ENCODE measurements around the gene CTSV. TPM values are rescaled to one million over a fixed set of nuclear protein-coding genes. Genes with fewer than 3 reads are reported as not detected.

CTSV gene
- total and polyA plus RNA-seq, 10 of the 15 experiments (the other 5 are each of a cell fraction or from before 2014, with no cell fraction given), result 0.10 to 0.51 (median 0.19) TPM; not detected in 1

Other genes with a start within 250 kb of the CTSV start
- 4.2 and 5.1 TPM in 2 replicates for gene ZNF782, start 184.6 kb downstream of the CTSV start, total RNA-seq (2014; rRNA removed)
- 7.8 and 9.0 TPM in 2 replicates for gene ZNF782, start 184.6 kb downstream of the CTSV start, total RNA-seq (2014; rRNA removed; fragmentation: Illumina TruSeq; extraction: Trizol)
- 5.9 and 6.2 TPM in 2 replicates for gene ZNF782, start 184.6 kb downstream of the CTSV start, total RNA-seq (2021)
- gene ZNF782, start 184.6 kb downstream of the CTSV start, polyA plus RNA-seq (2011; rRNA removed), result 4.8 and 5.7 TPM in 2 replicates
- 5.1 and 5.6 TPM in 2 replicates for gene ZNF782, start 184.6 kb downstream of the CTSV start, polyA plus RNA-seq (2014; fragmentation: Illumina TruSeq; extraction: Trizol)
- gene ZNF782, start 184.6 kb downstream of the CTSV start, polyA plus RNA-seq (2014; fragmentation: Nextera tagmentation; extraction: Ambion mirVana), result under 1 TPM; 0.55 to 0.82 TPM
- 3.4 and 4.7 TPM in 2 replicates for gene ZNF782, start 184.6 kb downstream of the CTSV start, polyA plus RNA-seq (2014; rRNA removed)
- gene ZNF782, start 184.6 kb downstream of the CTSV start, polyA plus RNA-seq (2016; fragmentation: Nextera tagmentation; extraction: Ambion mirVana), result 1 to 10 TPM; 1.1 to 4.1 TPM
- gene NUTM2G, start 110.3 kb downstream of the CTSV start, total RNA-seq (2014; rRNA removed), result not detected in 2 replicates
- gene NUTM2G, start 110.3 kb downstream of the CTSV start, total RNA-seq (2014; rRNA removed; fragmentation: Illumina TruSeq; extraction: Trizol), result not detected in 2 replicates
- gene NUTM2G, start 110.3 kb downstream of the CTSV start, total RNA-seq (2021), result not detected in 2 replicates
- gene NUTM2G, start 110.3 kb downstream of the CTSV start, polyA plus RNA-seq (2011; rRNA removed), result not detected in 2 replicates
- gene NUTM2G, start 110.3 kb downstream of the CTSV start, polyA plus RNA-seq (2014; fragmentation: Illumina TruSeq; extraction: Trizol), result not detected in 2 replicates
- gene NUTM2G, start 110.3 kb downstream of the CTSV start, polyA plus RNA-seq (2014; fragmentation: Nextera tagmentation; extraction: Ambion mirVana), result under 1 TPM in 1 of 2 experiments, not detected in 1; 0.03 TPM
- gene NUTM2G, start 110.3 kb downstream of the CTSV start, polyA plus RNA-seq (2014; rRNA removed), result 0.05 TPM in 1 of 2 replicates, not detected in the other
- under 1 TPM; 0.12 to 0.39 TPM for gene NUTM2G, start 110.3 kb downstream of the CTSV start, polyA plus RNA-seq (2016; fragmentation: Nextera tagmentation; extraction: Ambion mirVana)

Measured in GM12878 (cell line).